ENCODE data around the gene TPM3. TPM values are rescaled to one million over a fixed set of nuclear protein-coding genes. Genes with fewer than 3 reads are reported as not detected.

The TPM3 gene
- total and polyA plus RNA-seq, 9 of the 15 experiments (the other 6 are each of a cell fraction or from before 2014, with no cell fraction given) = 202 to 604 (median 421) TPM

DNA sequence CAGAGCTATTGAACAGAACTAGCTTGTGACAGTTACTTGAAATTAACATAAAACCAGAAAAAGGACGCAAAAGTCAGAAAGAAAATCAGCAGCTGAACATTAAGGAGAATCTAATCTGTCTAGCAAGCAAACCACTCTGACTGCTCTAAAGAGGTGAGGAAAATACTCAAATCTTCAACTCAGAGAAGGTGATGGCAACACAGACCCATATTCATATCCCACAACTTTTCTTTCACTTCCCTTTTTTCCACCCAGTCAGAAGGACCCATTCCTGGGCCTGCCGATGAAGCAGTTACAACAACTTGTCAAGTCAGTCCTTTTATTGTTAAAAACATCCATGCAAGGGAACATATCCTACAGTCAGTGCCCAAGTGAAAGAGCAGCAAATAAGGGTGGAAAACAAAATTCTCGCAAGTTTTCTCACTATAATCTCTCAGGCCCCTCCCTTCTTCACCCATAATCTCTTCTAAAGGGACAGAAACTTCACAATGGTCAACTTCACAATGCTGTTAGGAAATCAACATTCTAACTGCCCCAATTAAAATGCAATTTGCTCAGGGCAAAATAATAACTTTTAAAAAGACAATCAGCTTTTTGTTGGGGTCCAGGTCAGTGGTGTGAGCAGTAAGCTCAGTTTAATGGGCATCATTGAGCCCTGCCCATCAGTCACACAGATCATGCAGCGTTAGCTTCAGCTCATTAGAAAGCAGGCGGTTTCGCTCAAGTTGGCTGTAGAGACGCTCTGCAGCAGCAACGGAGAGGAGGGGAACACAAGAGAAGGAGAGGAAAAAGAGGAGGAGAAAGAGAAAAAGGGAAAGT, 33.4 kb downstream of the TPM3 start (continued):
- TF ChIP-seq SAP30 (IDR thresholded peaks at IDR 0.05; ENCODE audit: borderline replicate concordance, insufficient read depth, low read depth, low read length, poor library complexity, severe bottlenecking) (no peak), LEF1 (IDR thresholded peaks at IDR 0.05) (no peak), ZBTB9 (CRISPR knock-in tag; IDR thresholded peaks at IDR 0.05) (no peak), CBX5 (IDR thresholded peaks at IDR 0.05; ENCODE audit: borderline replicate concordance, low read depth) (no peak), IFI16 (CRISPR knock-in tag; IDR thresholded peaks at IDR 0.05) (no peak), ZFPM2 (CRISPR knock-in tag; IDR thresholded peaks at IDR 0.05) (no peak), MEF2D (tag; conservative IDR thresholded peaks at IDR 0.05; ENCODE audit: low read depth) (no peak), NFRKB (IDR thresholded peaks at IDR 0.05; ENCODE audit: low read depth) (peak; percentile 1; the same call in 1 of the 2 replicates), EZH2 (IDR thresholded peaks at IDR 0.05; ENCODE audit: borderline replicate concordance, low read depth, low read length) (no peak), SMAD4 (CRISPR knock-in tag; conservative IDR thresholded peaks at IDR 0.05) (no peak), ELF2 (CRISPR knock-in tag; IDR thresholded peaks at IDR 0.05) (no peak), FOXP4 (CRISPR knock-in tag; IDR thresholded peaks at IDR 0.05; ENCODE audit: borderline replicate concordance) (no peak), TAF15 (IDR thresholded peaks at IDR 0.05; ENCODE audit: low read depth, low read length) (no peak), ZNF584 (CRISPR knock-in tag; IDR thresholded peaks at IDR 0.05; ENCODE audit: low read depth) (0 out of 2 replicates have a peak, but pooled peaks have one; percentile 25), MEIS2 (IDR thresholded peaks at IDR 0.05; ENCODE audit: partially characterized antibody) (no peak), FIP1L1 (IDR thresholded peaks at IDR 0.05; ENCODE audit: low read depth, low read length, poor library complexity, severe bottlenecking) (no peak), ARNT (IDR thresholded peaks at IDR 0.05) (no peak)
- TF ChIP-seq, protein P1, sequence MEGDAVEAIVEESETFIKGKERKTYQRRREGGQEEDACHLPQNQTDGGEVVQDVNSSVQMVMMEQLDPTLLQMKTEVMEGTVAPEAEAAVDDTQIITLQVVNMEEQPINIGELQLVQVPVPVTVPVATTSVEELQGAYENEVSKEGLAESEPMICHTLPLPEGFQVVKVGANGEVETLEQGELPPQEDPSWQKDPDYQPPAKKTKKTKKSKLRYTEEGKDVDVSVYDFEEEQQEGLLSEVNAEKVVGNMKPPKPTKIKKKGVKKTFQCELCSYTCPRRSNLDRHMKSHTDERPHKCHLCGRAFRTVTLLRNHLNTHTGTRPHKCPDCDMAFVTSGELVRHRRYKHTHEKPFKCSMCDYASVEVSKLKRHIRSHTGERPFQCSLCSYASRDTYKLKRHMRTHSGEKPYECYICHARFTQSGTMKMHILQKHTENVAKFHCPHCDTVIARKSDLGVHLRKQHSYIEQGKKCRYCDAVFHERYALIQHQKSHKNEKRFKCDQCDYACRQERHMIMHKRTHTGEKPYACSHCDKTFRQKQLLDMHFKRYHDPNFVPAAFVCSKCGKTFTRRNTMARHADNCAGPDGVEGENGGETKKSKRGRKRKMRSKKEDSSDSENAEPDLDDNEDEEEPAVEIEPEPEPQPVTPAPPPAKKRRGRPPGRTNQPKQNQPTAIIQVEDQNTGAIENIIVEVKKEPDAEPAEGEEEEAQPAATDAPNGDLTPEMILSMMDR (IDR thresholded peaks at IDR 0.05 in 2 of 3, conservative IDR thresholded peaks at IDR 0.05 in 1 of 3; ENCODE audit: insufficient read depth in 2 of 3, low read depth in 1 of 3, low read length in 3 of 3) = no peak
- TF ChIP-seq, protein P2, sequence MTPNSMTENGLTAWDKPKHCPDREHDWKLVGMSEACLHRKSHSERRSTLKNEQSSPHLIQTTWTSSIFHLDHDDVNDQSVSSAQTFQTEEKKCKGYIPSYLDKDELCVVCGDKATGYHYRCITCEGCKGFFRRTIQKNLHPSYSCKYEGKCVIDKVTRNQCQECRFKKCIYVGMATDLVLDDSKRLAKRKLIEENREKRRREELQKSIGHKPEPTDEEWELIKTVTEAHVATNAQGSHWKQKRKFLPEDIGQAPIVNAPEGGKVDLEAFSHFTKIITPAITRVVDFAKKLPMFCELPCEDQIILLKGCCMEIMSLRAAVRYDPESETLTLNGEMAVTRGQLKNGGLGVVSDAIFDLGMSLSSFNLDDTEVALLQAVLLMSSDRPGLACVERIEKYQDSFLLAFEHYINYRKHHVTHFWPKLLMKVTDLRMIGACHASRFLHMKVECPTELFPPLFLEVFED (CRISPR knock-in tag; conservative IDR thresholded peaks at IDR 0.05) = 0 out of 2 replicates have a peak, but pooled peaks have one; percentile 5

All from K562 (cell line).